ENCODE measurements around the gene CXCL14. TPM values are rescaled to one million over a fixed set of nuclear protein-coding genes. Genes with fewer than 3 reads are reported as not detected.

CXCL14 gene
- total and polyA plus RNA-seq, 2 donors (not counting 1 experiment from before 2014, with no cell fraction given) = 0.17 TPM; not detected in 1

- H3K9me3 ChIP-seq (ENCODE audit: control insufficient read depth, insufficient read depth, low read depth, low read length) = no peaks in the 10 kb centered on the region
- no peaks in the 10 kb centered on the region for H3K4me1 ChIP-seq (ENCODE audit: control insufficient read depth, extremely low read depth, insufficient read depth, low read length)
- no peaks in the 10 kb centered on the region for H3K79me2 ChIP-seq (ENCODE audit: control insufficient read depth, insufficient read depth, low read length)
Observed at GRCh38 chr5:135570453-135570764, 8.4 kb downstream of the CXCL14 start.

GRCh38 chr5:135569755-135570452, 8.9 kb downstream of the CXCL14 start:
- Histone ChIP-seq H3K36me3 (ENCODE audit: control insufficient read depth, insufficient read depth, low read length) (no peaks in the 10 kb centered on the region), H3K27me3 (ENCODE audit: control insufficient read depth, insufficient read depth, low read length) (no peaks in the 10 kb centered on the region), H3K4me1 (ENCODE audit: control insufficient read depth, extremely low read depth, insufficient read depth, low read length) (no peaks in the 10 kb centered on the region), H3K79me2 (ENCODE audit: control insufficient read depth, insufficient read depth, low read length) (no peaks in the 10 kb centered on the region), H3K9ac (ENCODE audit: insufficient read depth, low read length) (no peak overlapping the region), H4K20me1 (ENCODE audit: control insufficient read depth, extremely low read depth, insufficient read depth, low read length) (no peaks in the 10 kb centered on the region), H2AFZ (ENCODE audit: low read length) (no peak overlapping the region), H3K9me3 (ENCODE audit: control insufficient read depth, insufficient read depth, low read depth, low read length) (no peaks in the 10 kb centered on the region), H3K4me3 (replicated peaks in 1 of 4; ENCODE audit: control extremely low read depth in 1 of 4, insufficient read depth in 1 of 4, low read depth in 3 of 4, low read length in 4 of 4) (no peak overlapping the region), H3K4me2 (ENCODE audit: extremely low read depth, insufficient read depth, low read length) (no peak overlapping the region), H3K27ac (ENCODE audit: insufficient read depth, low read length) (no peak overlapping the region)
- peak; percentile 15 to 34 for DNase-seq (ENCODE audit: low read depth in 2 of 2)
- TF ChIP-seq CTCF (conservative IDR thresholded peaks at IDR 0.05 in 1 of 2, IDR thresholded peaks at IDR 0.05 in 1 of 2; ENCODE audit: low read depth in 1 of 2, low read length in 2 of 2) (peak; percentile 53 to 56), EZH2 (IDR thresholded peaks at IDR 0.05; ENCODE audit: low read length, missing control alignments) (no peak)

More at GRCh38 chr5:135570453-135570764, 8.4 kb downstream of the CXCL14 start:
- Histone ChIP-seq H2AFZ (ENCODE audit: low read length) (no peak overlapping the region), H3K27ac (ENCODE audit: insufficient read depth, low read length) (no peak overlapping the region), H3K4me2 (ENCODE audit: extremely low read depth, insufficient read depth, low read length) (no peak overlapping the region), H3K4me3 (replicated peaks in 1 of 4; ENCODE audit: control extremely low read depth in 1 of 4, insufficient read depth in 1 of 4, low read depth in 3 of 4, low read length in 4 of 4) (no peak overlapping the region), H3K36me3 (ENCODE audit: control insufficient read depth, insufficient read depth, low read length) (no peaks in the 10 kb centered on the region), H4K20me1 (ENCODE audit: control insufficient read depth, extremely low read depth, insufficient read depth, low read length) (no peaks in the 10 kb centered on the region), H3K9ac (ENCODE audit: insufficient read depth, low read length) (no peak overlapping the region), H3K27me3 (ENCODE audit: control insufficient read depth, insufficient read depth, low read length) (no peaks in the 10 kb centered on the region)
- TF ChIP-seq CTCF (conservative IDR thresholded peaks at IDR 0.05 in 1 of 2, IDR thresholded peaks at IDR 0.05 in 1 of 2; ENCODE audit: low read depth in 1 of 2, low read length in 2 of 2) = no peak
- no peak for DNase-seq (ENCODE audit: low read depth in 2 of 2)

GRCh38 chr5:135568923-135569360, 9.8 kb downstream of the CXCL14 start:
- Histone ChIP-seq H3K4me3 (replicated peaks in 1 of 4; ENCODE audit: control extremely low read depth in 1 of 4, insufficient read depth in 1 of 4, low read depth in 3 of 4, low read length in 4 of 4) (no peak overlapping the region), H3K4me1 (ENCODE audit: control insufficient read depth, extremely low read depth, insufficient read depth, low read length) (no peaks in the 10 kb centered on the region), H2AFZ (ENCODE audit: low read length) (no peak overlapping the region), H4K20me1 (ENCODE audit: control insufficient read depth, extremely low read depth, insufficient read depth, low read length) (no peaks in the 10 kb centered on the region), H3K9me3 (ENCODE audit: control insufficient read depth, insufficient read depth, low read depth, low read length) (no peaks in the 10 kb centered on the region), H3K27ac (ENCODE audit: insufficient read depth, low read length) (no peak overlapping the region), H3K4me2 (ENCODE audit: extremely low read depth, insufficient read depth, low read length) (no peak overlapping the region), H3K79me2 (ENCODE audit: control insufficient read depth, insufficient read depth, low read length) (no peaks in the 10 kb centered on the region), H3K27me3 (ENCODE audit: control insufficient read depth, insufficient read depth, low read length) (no peaks in the 10 kb centered on the region), H3K9ac (ENCODE audit: insufficient read depth, low read length) (no peak overlapping the region), H3K36me3 (ENCODE audit: control insufficient read depth, insufficient read depth, low read length) (no peaks in the 10 kb centered on the region)
- DNase-seq (ENCODE audit: low read depth in 2 of 2) = no peak
- TF ChIP-seq CTCF (conservative IDR thresholded peaks at IDR 0.05 in 1 of 2, IDR thresholded peaks at IDR 0.05 in 1 of 2; ENCODE audit: low read depth in 1 of 2, low read length in 2 of 2) (no peak), EZH2 (IDR thresholded peaks at IDR 0.05; ENCODE audit: low read length, missing control alignments) (no peak)

Measured in fibroblast of lung (primary cell).